Endometrial microvascular endothelial cells (primary cell): Measurements from ENCODE around the gene SPOCK1. TPM values are rescaled to one million over a fixed set of nuclear protein-coding genes. Genes with fewer than 3 reads are reported as not detected.

ENCODE experiments used
- in situ Hi-C: cut with HindIII; loops from 2 replicates; pipeline ENCODE4 v1.10.0; 2017; ENCODE audit warnings: low sequenced_read_pairs, low pct_unique_long_range_greater_than_20kb; ENCODE audit errors: inconsistent ontology term
- total RNA-seq: library from RNA; depleted of rRNA; stranded (reverse); fragments of >200 nt; gene quantifications from one replicate; pipeline ENCODE4 v1.2.3, GENCODE V29; 2015; ENCODE audit errors: inconsistent ontology term

SPOCK1 gene
- total RNA-seq, 1 donor from 2014 or later = 8.7 TPM

- in situ Hi-C loops = no loop called here
Measured at GRCh38 chr5:137291031-137291430, 208.1 kb downstream of the SPOCK1 start.

GRCh38 chr5:137290373-137290772 lies 208.8 kb downstream of the SPOCK1 start:
- in situ Hi-C loops = no loop called here

DNA sequence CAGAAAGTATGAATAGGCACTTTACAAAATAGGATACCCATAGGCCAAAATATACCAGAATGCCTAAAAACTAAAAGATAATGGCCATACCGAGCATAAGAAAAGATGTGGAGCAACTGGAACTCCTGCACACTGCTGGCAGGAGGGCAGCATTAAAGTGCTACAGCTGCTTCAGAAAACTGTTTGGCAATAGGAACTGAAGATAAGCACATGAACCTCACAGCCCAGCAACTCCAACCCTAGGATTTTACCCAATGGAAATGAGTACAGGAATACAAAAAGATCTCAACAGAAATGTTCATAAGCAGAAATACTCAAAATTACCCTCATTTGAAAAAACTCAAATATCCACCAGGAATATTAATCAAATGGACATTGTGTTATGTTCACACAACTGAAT lies 209.3 kb downstream of the SPOCK1 start:
- in situ Hi-C loops = no loop called here

GRCh38 chr5:137287569-137287968 lies 211.6 kb downstream of the SPOCK1 start:
- in situ Hi-C loops = no loop called here

GRCh38 chr5:137286025-137286610 lies 213.0 kb downstream of the SPOCK1 start:
- in situ Hi-C loops = no loop called here

DNA sequence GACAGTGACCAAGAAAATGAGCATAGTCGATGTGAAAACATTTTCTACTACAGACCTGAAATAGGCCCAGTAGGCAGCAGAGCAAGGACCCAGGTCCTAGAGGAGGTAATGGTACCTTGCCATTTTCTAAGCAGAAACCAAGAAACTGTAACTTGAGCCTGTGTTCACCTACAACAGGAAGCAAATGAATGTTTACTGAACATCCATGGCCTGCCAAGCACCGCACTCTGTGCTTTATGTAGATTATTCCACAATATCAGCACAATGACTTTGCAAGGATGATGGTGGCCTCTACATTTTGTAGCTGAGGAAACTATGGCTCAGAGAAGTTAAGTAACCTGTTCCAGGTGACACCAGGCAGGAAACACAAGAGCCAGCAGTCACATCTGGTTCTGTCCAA lies 215.3 kb downstream of the SPOCK1 start:
- in situ Hi-C loops = no loop called here

- in situ Hi-C loops = no loop called here
Measured at GRCh38 chr5:137282216-137282615, 216.9 kb downstream of the SPOCK1 start.

DNA sequence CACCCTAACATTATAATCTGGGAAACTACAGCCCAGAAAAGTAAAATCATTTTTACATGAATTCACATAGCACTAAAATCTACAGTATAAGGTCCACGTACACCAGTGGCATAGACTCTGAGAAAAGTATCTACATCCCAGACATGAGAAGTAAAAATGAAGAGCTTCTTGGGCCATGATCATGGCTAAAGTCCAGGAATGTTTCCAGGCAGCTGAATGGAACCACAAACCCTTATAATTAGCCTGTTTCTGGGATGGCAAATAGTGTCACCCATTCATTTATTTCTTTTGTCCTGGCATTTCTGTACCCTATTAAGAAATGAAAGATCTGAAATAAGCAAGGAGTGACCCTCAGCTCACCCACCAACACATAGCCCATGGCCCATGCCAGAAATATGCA lies 217.9 kb downstream of the SPOCK1 start:
- in situ Hi-C loops = no loop called here

DNA sequence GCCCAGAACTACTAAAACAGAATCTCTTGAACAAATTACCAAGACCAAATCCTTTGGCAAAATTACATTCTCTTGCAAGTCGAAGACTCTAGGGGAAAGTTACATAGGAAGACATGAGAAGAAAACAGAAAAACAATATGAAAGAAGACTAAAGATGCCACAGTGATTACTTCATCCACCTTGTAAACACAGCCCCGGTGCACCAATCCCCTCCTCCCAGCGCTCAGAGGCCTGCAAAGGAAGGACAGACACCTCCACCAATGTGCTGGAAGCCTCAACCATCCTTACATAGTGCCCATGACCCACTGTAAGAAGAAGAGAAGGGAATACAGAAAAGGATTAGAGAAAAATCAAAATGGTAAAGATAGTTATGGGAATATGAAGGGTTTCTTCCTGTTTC lies 218.5 kb downstream of the SPOCK1 start:
- in situ Hi-C loops = no loop called here

GRCh38 chr5:137279521-137280231 lies 219.4 kb downstream of the SPOCK1 start:
- in situ Hi-C loops = no loop called here

GRCh38 chr5:137278476-137278875 lies 220.7 kb downstream of the SPOCK1 start:
- in situ Hi-C loops = no loop called here

DNA sequence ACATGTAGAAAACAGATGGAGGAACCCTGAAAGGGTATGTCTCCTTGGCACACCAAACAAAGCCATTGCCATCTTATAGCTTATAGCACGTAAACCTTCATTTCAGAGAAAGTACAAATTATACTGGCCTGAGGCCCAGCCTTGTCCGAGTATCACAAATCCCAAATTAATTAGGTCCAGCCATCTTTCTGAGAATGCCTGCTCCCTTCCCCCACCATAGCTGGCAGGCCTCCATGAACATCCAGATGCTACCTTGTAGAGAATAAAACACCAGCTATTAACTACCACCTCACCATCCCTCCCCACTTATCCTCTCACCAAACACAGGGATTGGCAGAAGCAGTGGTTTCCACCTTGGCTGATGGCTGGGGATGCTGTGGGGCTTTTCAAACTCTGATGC lies 224.0 kb downstream of the SPOCK1 start:
- in situ Hi-C loops = no loop called here

- in situ Hi-C loops = no loop called here
Measured at GRCh38 chr5:137273511-137273910, 225.6 kb downstream of the SPOCK1 start.

DNA sequence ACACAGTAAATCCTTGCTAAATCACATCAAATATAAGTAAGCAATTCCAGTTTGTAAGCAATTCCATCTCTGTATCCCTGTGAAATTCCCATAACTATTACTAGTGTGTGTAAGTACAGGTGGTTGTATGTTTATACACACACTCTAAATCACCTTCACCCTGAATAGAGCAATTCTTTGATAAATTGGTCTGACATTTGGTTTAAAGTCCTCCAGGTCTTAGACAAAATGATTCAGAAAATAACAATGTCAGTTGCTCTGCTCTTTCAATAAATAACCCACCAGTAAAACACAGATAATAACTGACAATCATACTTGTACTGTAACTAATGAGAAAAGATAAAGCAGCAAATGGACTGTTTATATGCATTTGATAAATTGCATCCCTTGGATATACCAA lies 226.3 kb downstream of the SPOCK1 start:
- in situ Hi-C loops = no loop called here

- in situ Hi-C loops = no loop called here
Measured at GRCh38 chr5:137269946-137270345, 229.2 kb downstream of the SPOCK1 start.

DNA sequence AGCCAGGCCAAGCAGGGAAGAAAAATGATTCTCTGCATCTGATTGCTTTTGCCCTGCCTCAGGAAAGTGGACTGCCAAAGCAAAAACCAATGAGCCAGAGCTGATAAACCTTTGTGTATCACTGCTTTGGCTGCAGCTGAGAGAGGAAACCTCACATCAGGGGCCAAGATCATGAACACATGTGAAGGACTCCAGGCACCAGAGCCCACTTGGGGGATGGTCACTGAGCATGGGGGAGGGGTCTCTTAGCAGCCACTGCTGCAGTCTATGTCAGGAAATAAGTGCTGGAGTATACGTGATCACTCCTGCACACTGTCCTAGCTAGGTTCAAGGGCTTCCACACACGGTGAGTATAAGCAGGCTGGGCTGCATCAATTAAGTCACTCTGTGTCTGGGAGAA lies 229.9 kb downstream of the SPOCK1 start:
- in situ Hi-C loops = no loop called here

DNA sequence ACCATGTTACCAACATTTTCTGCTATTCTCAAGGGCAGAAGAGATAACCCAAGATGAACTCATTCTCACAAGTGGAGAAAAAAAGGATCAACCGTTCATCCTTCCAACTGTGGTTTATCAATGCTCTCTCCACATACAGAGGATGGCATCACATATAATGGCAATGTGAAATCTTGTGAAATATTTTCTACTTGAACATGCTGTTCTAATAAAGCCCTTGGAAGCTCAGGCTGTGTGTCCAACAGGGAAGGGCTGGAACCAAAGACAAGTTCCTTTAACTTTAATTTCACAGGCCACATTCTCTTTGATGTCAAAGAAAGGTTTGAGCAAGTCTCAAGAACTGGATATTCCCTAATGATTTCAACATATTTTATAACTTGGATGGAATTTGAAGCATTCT lies 230.5 kb downstream of the SPOCK1 start:
- in situ Hi-C loops = no loop called here

GRCh38 chr5:137266186-137266585 lies 232.9 kb downstream of the SPOCK1 start:
- in situ Hi-C loops = no loop called here

DNA sequence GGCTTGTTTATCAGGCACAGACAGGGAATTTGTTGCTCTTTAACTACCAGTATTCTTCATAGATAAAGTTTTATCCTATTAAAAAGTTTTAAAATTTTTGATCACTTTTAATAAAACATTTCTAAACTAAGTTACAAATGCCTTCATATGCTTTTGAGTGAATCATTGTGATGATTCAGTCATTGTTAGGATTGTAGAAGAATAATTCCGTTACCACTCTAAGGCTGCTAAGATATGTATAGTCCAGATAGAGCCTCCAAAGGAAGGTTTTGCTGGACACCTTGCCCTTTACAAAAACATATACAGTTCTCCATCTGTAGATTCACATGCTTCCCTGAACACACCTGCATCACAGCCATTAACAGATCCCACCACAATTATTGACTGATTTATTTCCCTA lies 233.7 kb downstream of the SPOCK1 start:
- in situ Hi-C loops = no loop called here

DNA sequence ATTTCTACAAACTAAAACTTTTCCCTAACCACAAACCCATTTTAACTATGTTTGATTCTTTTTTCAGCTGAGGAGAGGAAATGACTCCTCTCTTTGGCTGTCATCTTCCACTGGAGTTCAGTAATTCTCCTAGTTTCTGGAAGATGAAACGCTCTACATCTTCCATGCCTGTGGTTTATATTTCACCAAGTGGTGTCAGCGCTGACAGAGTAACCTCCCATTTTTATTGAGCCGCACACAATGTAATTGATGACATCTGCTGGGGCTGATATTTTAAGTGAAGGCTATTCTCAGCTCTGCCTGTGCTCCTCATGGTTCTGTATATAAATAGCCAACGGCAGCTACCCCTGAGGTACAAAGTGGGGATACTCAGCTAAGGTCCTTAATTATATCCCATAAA lies 234.6 kb downstream of the SPOCK1 start:
- in situ Hi-C loops = no loop called here

DNA sequence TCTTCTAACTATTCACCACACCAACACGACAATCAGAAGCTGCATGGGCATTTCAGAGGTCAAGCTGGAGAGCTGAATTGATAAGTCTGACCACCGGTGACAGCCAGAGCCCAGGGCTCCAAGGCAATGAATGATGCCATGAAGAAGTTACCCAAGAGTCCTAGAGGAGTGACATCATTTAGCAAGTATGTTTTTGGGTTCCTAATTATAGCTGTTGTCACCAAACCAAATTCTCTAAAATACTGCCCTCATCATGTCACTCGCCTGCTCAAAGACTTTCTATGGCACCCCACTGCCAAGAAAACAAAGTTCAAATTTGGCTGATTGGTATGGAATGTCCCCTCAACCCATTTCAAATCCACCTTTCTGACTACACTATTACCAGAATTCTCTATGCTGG lies 235.1 kb downstream of the SPOCK1 start:
- in situ Hi-C loops = no loop called here
